GM20431 (cell line): ENCODE data around the gene ARFGEF2.
"Not testable (repeated sequence)": the region's sequence is repeated elsewhere in the genome, so short reads cannot be mapped to it uniquely, and the experiment has no call there.

Experiments used
- in situ Hi-C: fragments of 300-500 bp; cut with MseI, MboI; formaldehyde crosslinking; loops from one replicate; pipeline ENCODE4 v1.15.0; 2020; ENCODE audit warnings: low sequenced_read_pairs; ENCODE audit not compliant: unreplicated experiment

Gene ARFGEF2

GRCh38 chr20:48924756-48925109 is 3.2 kb downstream of the ARFGEF2 start:
- in situ Hi-C loops: no loop called here

- in situ Hi-C loops: no loop called here
Observed at GRCh38 chr20:48926267-48926666, 4.8 kb downstream of the ARFGEF2 start.

- in situ Hi-C loops: no loop called here
Observed at GRCh38 chr20:48926821-48927220, 5.3 kb downstream of the ARFGEF2 start.

- in situ Hi-C loops: no loop called here
Observed at GRCh38 chr20:48928832-48929725, 7.6 kb downstream of the ARFGEF2 start.

- in situ Hi-C loops: no loop called here
Observed at GRCh38 chr20:48930035-48930434, 8.5 kb downstream of the ARFGEF2 start.

- in situ Hi-C loops: no loop called here
Observed at GRCh38 chr20:48930878-48931277, 9.4 kb downstream of the ARFGEF2 start.

- in situ Hi-C loops: no loop called here
Observed at GRCh38 chr20:48931527-48932374, 10.2 kb downstream of the ARFGEF2 start.

GRCh38 chr20:48932375-48932941 is 10.9 kb downstream of the ARFGEF2 start:
- in situ Hi-C loops: no loop called here

GRCh38 chr20:48933017-48933766 is 11.7 kb downstream of the ARFGEF2 start:
- in situ Hi-C loops: no loop called here

GRCh38 chr20:48934273-48934877 is 12.9 kb downstream of the ARFGEF2 start:
- in situ Hi-C loops: not testable (repeated sequence)

GRCh38 chr20:48934966-48935365 is 13.5 kb downstream of the ARFGEF2 start:
- in situ Hi-C loops: not testable (repeated sequence)

GRCh38 chr20:48936178-48936577 is 14.7 kb downstream of the ARFGEF2 start:
- in situ Hi-C loops: not testable (repeated sequence)

GRCh38 chr20:48937674-48938073 is 16.2 kb downstream of the ARFGEF2 start:
- in situ Hi-C loops: no loop called here

- in situ Hi-C loops: no loop called here
Observed at GRCh38 chr20:48938670-48939069, 17.2 kb downstream of the ARFGEF2 start.

- in situ Hi-C loops: no loop called here
Observed at GRCh38 chr20:48940170-48940569, 18.7 kb downstream of the ARFGEF2 start.

- in situ Hi-C loops: no loop called here
Observed at GRCh38 chr20:48941467-48941866, 20.0 kb downstream of the ARFGEF2 start.

GRCh38 chr20:48942730-48943129 is 21.2 kb downstream of the ARFGEF2 start:
- in situ Hi-C loops: no loop called here

GRCh38 chr20:48944663-48945297 is 23.3 kb downstream of the ARFGEF2 start:
- in situ Hi-C loops: no loop called here

- in situ Hi-C loops: no loop called here
Observed at GRCh38 chr20:48945840-48946514, 24.5 kb downstream of the ARFGEF2 start.
